Adrenal gland (tissue), 5 donors: ENCODE data around the gene TIMM13.

Experiments used
- CTCF ChIP-seq, 6 experiments: fragments of 450-650 bp in 4 of 6; fragments of 200-600 bp in 2 of 6; sonication (generic) in 1 of 6; IDR thresholded peaks; 1 replicate in 5 of 6; 2 replicates in 1 of 6; pipeline versions ENCODE4 v1.5.1 to v1.8.0; 2016 to 2021; ENCODE audit warnings: antibody characterized with exemption in 6 of 6, mild to moderate bottlenecking in 2 of 6, moderate library complexity in 1 of 6
- POLR2A ChIP-seq, 2 donors: fragments of 450-650 bp; IDR thresholded peaks; one replicate each; pipeline ENCODE4 v1.6.1; 2017; ENCODE audit warnings: antibody characterized with exemption in 2 of 2, mild to moderate bottlenecking in 2 of 2, moderate library complexity in 1 of 2
- donor health status: DM: no; HTN: no; CAD: no.

- TF ChIP-seq CTCF (IDR thresholded peaks at IDR 0.05), result peak; percentile 9 to 55 (median 33)
- peak in 1 of 2 donors; percentile 44 for TF ChIP-seq POLR2A (IDR thresholded peaks at IDR 0.05)
These were observed 2.4 kb downstream of the TIMM13 start for GRCh38 chr19:2424686-2425621.
